Colonic mucosa (tissue), 4 donors: ENCODE measurements around the gene TREX2. TPM values are rescaled to one million over a fixed set of nuclear protein-coding genes. Genes with fewer than 3 reads are reported as not detected.

Experiments
- DNase-seq: peaks from one replicate; pipeline ENCODE4 v3.0.0-alpha.2; 2020
- H3K27ac ChIP-seq: fragments of 200-600 bp; one replicate; pipeline ENCODE4 v1.8.0; 2021
- H3K27me3 ChIP-seq: fragments of 200-600 bp; one replicate; pipeline ENCODE4 v1.8.0; 2021
- H3K36me3 ChIP-seq: fragments of 200-600 bp; one replicate; pipeline ENCODE4 v1.8.0; 2021
- H3K4me1 ChIP-seq: fragments of 200-600 bp; one replicate; pipeline ENCODE4 v1.8.0; 2021; ENCODE audit warnings: mild to moderate bottlenecking
- H3K4me3 ChIP-seq: fragments of 200-600 bp; one replicate; pipeline ENCODE4 v1.8.0; 2021
- H3K9ac ChIP-seq, 2 donors: one replicate each; pipeline ENCODE4 v1.7.0; 2013; ENCODE audit warnings: control low read depth in 2 of 2, low read depth in 2 of 2, low read length in 2 of 2
- H3K9me3 ChIP-seq: fragments of 200-600 bp; one replicate; pipeline ENCODE4 v1.8.0; 2021
- intact Hi-C: fragments of 100-400 bp; cut with DNase I; formaldehyde crosslinking; loops from one replicate; pipeline ENCODE4 v1.14.1; 2022
- total RNA-seq, 2 donors: library from RNA; stranded (reverse); fragmentation: NEBNext Ultra II Directional in 1 of 2; extraction: Animal tissue kit (Norgen Biotek cat#: 25700) in 1 of 2; gene quantifications; one replicate each; pipeline ENCODE4 v1.2.1, GENCODE V29; 2021
- TF ChIP-seq, protein P1 (sequence below): fragments of 200-600 bp; IDR thresholded peaks from one replicate; pipeline ENCODE4 v1.8.0; 2022; ENCODE audit warnings: antibody characterized with exemption, mild to moderate bottlenecking
- donor health status: healthy.
- donor health status: DM: no; HTN: no; CAD: no.
- donor health status: DM: no; HTN: no; CAD: no.

The TREX2 gene
- total RNA-seq, 2 donors from 2014 or later, result 1.2 TPM; not detected in 1

DNA sequence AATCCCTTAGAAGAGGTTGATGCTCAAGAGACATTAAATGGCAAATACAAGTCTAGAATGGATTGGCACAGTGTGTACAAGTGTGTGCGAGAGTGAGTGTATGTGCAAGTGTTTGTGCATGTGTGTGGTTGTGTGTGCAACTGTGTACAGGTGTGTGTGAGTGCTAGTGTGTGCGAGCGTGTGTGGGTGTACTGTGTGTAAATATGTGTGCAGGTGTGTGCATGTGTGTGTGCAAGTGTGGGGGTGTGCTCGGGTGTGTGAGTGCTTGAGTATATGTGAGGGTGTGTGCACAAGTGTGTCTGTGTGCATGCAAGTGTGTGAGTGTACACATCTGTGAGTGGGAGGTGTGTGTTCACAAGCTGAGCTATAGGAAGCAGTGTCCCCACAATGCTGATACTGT is 5.9 kb downstream of the TREX2 start:
- TF ChIP-seq, protein P1, sequence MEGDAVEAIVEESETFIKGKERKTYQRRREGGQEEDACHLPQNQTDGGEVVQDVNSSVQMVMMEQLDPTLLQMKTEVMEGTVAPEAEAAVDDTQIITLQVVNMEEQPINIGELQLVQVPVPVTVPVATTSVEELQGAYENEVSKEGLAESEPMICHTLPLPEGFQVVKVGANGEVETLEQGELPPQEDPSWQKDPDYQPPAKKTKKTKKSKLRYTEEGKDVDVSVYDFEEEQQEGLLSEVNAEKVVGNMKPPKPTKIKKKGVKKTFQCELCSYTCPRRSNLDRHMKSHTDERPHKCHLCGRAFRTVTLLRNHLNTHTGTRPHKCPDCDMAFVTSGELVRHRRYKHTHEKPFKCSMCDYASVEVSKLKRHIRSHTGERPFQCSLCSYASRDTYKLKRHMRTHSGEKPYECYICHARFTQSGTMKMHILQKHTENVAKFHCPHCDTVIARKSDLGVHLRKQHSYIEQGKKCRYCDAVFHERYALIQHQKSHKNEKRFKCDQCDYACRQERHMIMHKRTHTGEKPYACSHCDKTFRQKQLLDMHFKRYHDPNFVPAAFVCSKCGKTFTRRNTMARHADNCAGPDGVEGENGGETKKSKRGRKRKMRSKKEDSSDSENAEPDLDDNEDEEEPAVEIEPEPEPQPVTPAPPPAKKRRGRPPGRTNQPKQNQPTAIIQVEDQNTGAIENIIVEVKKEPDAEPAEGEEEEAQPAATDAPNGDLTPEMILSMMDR, result no peak
- Histone ChIP-seq H3K9ac (no peak overlapping the region), H3K9me3 (no peaks in the 10 kb centered on the region), H3K27me3 (no peaks in the 10 kb centered on the region), H3K36me3 (no peaks in the 10 kb centered on the region), H3K4me1 (no peaks in the 10 kb centered on the region), H3K27ac (no peak overlapping the region), H3K4me3 (no peak overlapping the region)
- DNase-seq, result no peak
- intact Hi-C loops, result loop anchor here (5.0 kb wide), 1 partner anchor 413 kb away; no protein-coding TSS in a partner anchor

DNA sequence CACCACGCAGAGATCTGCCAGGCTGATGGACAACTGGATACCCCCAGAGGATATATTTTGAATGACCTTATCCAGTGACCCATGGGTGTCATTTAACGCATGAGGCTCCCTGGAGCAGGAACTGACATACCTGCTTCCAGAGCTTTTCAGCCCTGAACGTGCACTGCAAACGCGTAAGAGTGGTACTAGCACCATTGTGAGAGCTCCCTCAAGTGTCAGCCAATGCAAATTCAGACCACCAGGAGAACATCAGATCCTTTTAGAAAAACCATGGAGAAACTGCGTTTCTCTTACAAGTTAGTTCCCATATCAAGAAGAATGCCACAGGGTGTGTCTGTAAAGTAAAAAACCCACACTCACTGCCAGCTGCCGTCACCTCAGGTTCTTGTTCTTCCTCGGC is 7.3 kb downstream of the TREX2 start:
- H3K4me1 ChIP-seq, result no peaks in the 10 kb centered on the region
- H3K36me3 ChIP-seq, result no peaks in the 10 kb centered on the region
- no peaks in the 10 kb centered on the region for H3K27me3 ChIP-seq
- no peak for DNase-seq
- no peak overlapping the region for H3K27ac ChIP-seq
- no peak overlapping the region for H3K9ac ChIP-seq
- intact Hi-C loops, result no loop called here
- no peaks in the 10 kb centered on the region for H3K9me3 ChIP-seq
- no peak overlapping the region for H3K4me3 ChIP-seq
- TF ChIP-seq, protein P1, result no peak

DNA sequence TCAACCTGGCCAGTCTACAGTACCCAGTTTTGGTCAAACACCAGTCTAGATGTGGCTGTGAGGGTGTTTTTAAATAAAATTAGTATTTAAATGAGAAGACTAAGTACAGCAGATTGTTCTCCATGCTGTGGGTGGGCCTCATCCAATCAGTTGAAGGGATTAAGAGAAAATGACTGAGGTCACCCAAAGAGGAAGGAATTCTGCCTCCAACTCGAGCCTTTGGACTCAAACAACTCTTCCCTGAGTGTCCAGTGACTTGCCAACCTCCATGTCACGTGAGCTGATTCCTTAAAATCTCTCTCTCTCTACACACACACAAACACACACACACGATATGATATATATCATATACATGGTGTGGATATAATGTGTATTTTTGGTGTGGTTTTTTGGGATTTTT is 10.0 kb downstream of the TREX2 start:
- no peak for DNase-seq
- no peaks in the 10 kb centered on the region for H3K9me3 ChIP-seq
- no peak overlapping the region for H3K9ac ChIP-seq
- no peaks in the 10 kb centered on the region for H3K4me1 ChIP-seq
- TF ChIP-seq, protein P1, result no peak
- H3K27me3 ChIP-seq, result no peaks in the 10 kb centered on the region
- H3K36me3 ChIP-seq, result no peaks in the 10 kb centered on the region
- no peak overlapping the region for H3K27ac ChIP-seq
- no peak overlapping the region for H3K4me3 ChIP-seq
- intact Hi-C loops, result no loop called here

DNA sequence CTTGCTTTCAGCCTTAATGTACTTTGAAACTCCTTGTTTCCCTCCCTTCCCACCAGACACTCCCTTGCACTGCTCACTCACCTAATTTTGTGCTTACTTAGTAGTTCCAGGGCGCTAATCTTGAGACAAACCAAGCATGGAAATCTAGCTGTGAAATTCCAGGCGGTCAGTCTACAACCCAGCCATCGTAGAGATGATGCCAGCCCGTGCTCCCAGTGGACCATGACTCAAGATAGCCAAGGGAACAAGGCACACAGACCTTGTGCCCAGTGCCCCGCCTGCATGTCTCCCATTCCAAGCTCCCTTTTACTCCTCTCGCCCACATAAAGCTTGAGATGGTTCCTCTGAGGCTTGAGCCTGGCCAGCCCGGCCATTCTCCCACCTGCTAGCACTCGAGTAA is 11.1 kb downstream of the TREX2 start:
- intact Hi-C loops, result no loop called here
- no peak overlapping the region for H3K4me3 ChIP-seq
- TF ChIP-seq, protein P1, result no peak
- H3K9me3 ChIP-seq, result no peaks in the 10 kb centered on the region
- H3K9ac ChIP-seq, result no peak overlapping the region
- no peaks in the 10 kb centered on the region for H3K4me1 ChIP-seq
- H3K36me3 ChIP-seq, result no peaks in the 10 kb centered on the region
- H3K27me3 ChIP-seq, result no peaks in the 10 kb centered on the region
- no peak for DNase-seq
- H3K27ac ChIP-seq, result no peak overlapping the region

DNA sequence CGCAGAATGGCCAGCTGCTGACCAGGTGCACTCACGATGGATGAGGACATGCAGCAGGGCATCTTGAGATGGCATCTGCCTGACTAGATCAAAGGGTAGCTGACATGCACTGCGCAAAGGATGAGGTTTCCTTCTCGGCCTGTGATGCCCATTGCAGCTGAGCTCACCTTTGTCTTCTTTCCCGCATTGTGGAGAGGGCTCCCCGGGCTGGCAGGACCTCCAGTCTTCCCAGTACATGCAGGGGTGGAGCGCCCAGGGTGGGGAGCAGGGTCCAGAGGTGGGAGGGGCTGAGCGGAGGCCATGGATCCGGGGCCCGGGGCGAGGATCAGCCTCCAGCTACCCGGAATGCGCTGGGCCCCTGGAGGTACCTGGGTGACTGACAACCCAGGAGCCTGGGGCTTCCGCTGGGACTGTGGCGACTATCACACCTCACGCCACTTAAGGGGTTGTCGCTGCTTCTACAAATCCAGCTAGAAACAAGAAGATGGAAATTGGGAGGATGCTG is 12.0 kb downstream of the TREX2 start:
- Histone ChIP-seq H3K27ac (no peak overlapping the region), H3K9me3 (no peaks in the 10 kb centered on the region), H3K4me1 (no peaks in the 10 kb centered on the region), H3K27me3 (no peaks in the 10 kb centered on the region), H3K9ac (no peak overlapping the region), H3K4me3 (no peak overlapping the region), H3K36me3 (no peaks in the 10 kb centered on the region)
- TF ChIP-seq, protein P1, result no peak
- intact Hi-C loops, result no loop called here
- DNase-seq, result no peak
